ENCODE measurements around the gene HTR1B.

The HTR1B gene

GRCh38 chr6:77456531-77457248 lies 6.6 kb downstream of the HTR1B start:
- FAIRE-seq: no peak
- DNase-seq (ENCODE audit: insufficient read length, low spot score): peak; percentile 52

- no peak for FAIRE-seq
- DNase-seq (ENCODE audit: insufficient read length, low spot score): no peak
Measured at GRCh38 chr6:77455271-77455670, 8.0 kb downstream of the HTR1B start.

- FAIRE-seq (no peak), DNase-seq (ENCODE audit: insufficient read length, low spot score) (no peak)
Measured at GRCh38 chr6:77454386-77454785, 8.9 kb downstream of the HTR1B start.

GRCh38 chr6:77451466-77451865 lies 11.8 kb downstream of the HTR1B start:
- no peak for DNase-seq (ENCODE audit: insufficient read length, low spot score)
- no peak for FAIRE-seq

GRCh38 chr6:77450924-77451323 lies 12.4 kb downstream of the HTR1B start:
- DNase-seq (ENCODE audit: insufficient read length, low spot score) (no peak), FAIRE-seq (no peak)

- FAIRE-seq: no peak
- no peak for DNase-seq (ENCODE audit: insufficient read length, low spot score)
Measured at GRCh38 chr6:77448546-77448945, 14.7 kb downstream of the HTR1B start.

GRCh38 chr6:77447254-77447653 lies 16.0 kb downstream of the HTR1B start:
- no peak for DNase-seq (ENCODE audit: insufficient read length, low spot score)
- no peak for FAIRE-seq

- FAIRE-seq (no peak), DNase-seq (ENCODE audit: insufficient read length, low spot score) (no peak)
Measured at GRCh38 chr6:77446249-77446648, 17.0 kb downstream of the HTR1B start.

- no peak for DNase-seq (ENCODE audit: insufficient read length, low spot score)
- no peak for FAIRE-seq
Measured at GRCh38 chr6:77445214-77445613, 18.1 kb downstream of the HTR1B start.

GRCh38 chr6:77440206-77440976 lies 22.9 kb downstream of the HTR1B start:
- DNase-seq (ENCODE audit: insufficient read length, low spot score) (no peak), FAIRE-seq (no peak)

- DNase-seq (ENCODE audit: insufficient read length, low spot score) (no peak), FAIRE-seq (peak; percentile 20)
Measured at GRCh38 chr6:77433888-77434287, 29.4 kb downstream of the HTR1B start.

- DNase-seq (ENCODE audit: insufficient read length, low spot score): no peak
Measured at GRCh38 chr6:77430504-77430903, 32.8 kb downstream of the HTR1B start.

GRCh38 chr6:77425671-77426070 lies 37.6 kb downstream of the HTR1B start:
- DNase-seq (ENCODE audit: insufficient read length, low spot score): no peak
- FAIRE-seq: no peak

More at GRCh38 chr6:77430504-77430903, 32.8 kb downstream of the HTR1B start:
- no peak for FAIRE-seq

- DNase-seq (ENCODE audit: insufficient read length, low spot score): no peak
- no peak for FAIRE-seq
Measured at GRCh38 chr6:77425216-77425615, 38.1 kb downstream of the HTR1B start.

- no peak for FAIRE-seq
Measured at GRCh38 chr6:77424761-77425160, 38.5 kb downstream of the HTR1B start.

GRCh38 chr6:77416839-77417238 lies 46.5 kb downstream of the HTR1B start:
- DNase-seq (ENCODE audit: insufficient read length, low spot score) (no peak), FAIRE-seq (no peak)

More at GRCh38 chr6:77424761-77425160, 38.5 kb downstream of the HTR1B start:
- DNase-seq (ENCODE audit: insufficient read length, low spot score): no peak

- no peak for FAIRE-seq
- DNase-seq (ENCODE audit: insufficient read length, low spot score): no peak
Measured at GRCh38 chr6:77415706-77416105, 47.6 kb downstream of the HTR1B start.
